HEK293T (cell line): ENCODE data around the gene PSMD9.

Source experiments
- BHLHE40 ChIP-seq: fragments of 450-650 bp; IDR thresholded peaks from 2 replicates; pipeline ENCODE4 v1.6.1; 2016; ENCODE audit warnings: mild to moderate bottlenecking, moderate library complexity, borderline replicate concordance
- ELF4 ChIP-seq: fragments of 450-650 bp; IDR thresholded peaks from 2 replicates; pipeline ENCODE4 v1.6.1; 2017; ENCODE audit warnings: antibody characterized with exemption
- FOXA1 ChIP-seq: fragments of 450-650 bp; IDR thresholded peaks from 2 replicates; pipeline ENCODE4 v1.6.1; 2016; ENCODE audit warnings: mild to moderate bottlenecking
- NFRKB ChIP-seq: fragments of 450-650 bp; IDR thresholded peaks from 2 replicates; pipeline ENCODE4 v1.6.1; 2016; ENCODE audit warnings: mild to moderate bottlenecking, moderate library complexity
- PKNOX1 ChIP-seq: fragments of 450-650 bp; IDR thresholded peaks from 2 replicates; pipeline ENCODE4 v1.6.1; 2016
- SP1 ChIP-seq: fragments of 450-650 bp; IDR thresholded peaks from 2 replicates; pipeline ENCODE4 v1.6.1; 2017
- SUZ12 ChIP-seq: fragments of 450-650 bp; IDR thresholded peaks from 2 replicates; pipeline ENCODE4 v1.6.1; 2016; ENCODE audit warnings: mild to moderate bottlenecking
- TARDBP ChIP-seq: fragments of 450-650 bp; IDR thresholded peaks from 2 replicates; pipeline ENCODE4 v1.6.1; 2016

- TF ChIP-seq SP1 = no peak
- TF ChIP-seq TARDBP = no peak
- no peak for TF ChIP-seq NFRKB
- no peak for TF ChIP-seq FOXA1
- TF ChIP-seq ELF4 = no peak
- no peak for TF ChIP-seq PKNOX1
- TF ChIP-seq SUZ12 = no peak
- TF ChIP-seq BHLHE40 = no peak
These were observed 45.7 kb downstream of the PSMD9 start for GRCh38 chr12:121934309-121934664.
